HG03342 (cell line): ENCODE results near the gene ARHGAP10.
"Not testable (repeated sequence)": the region's sequence is repeated elsewhere in the genome, so short reads cannot be mapped to it uniquely, and the experiment has no call there.

Experiments
- ATAC-seq: cut with Tn5 transposase; IDR thresholded peaks from one replicate; pipeline ENCODE4 v1.9.1; 2021; ENCODE audit warnings: mild to moderate bottlenecking, moderate library complexity; ENCODE audit not compliant: unreplicated experiment

Gene ARHGAP10

GRCh38 chr4:147791341-147791740, 59.5 kb downstream of the ARHGAP10 start:
- no peak for ATAC-seq

- ATAC-seq, result no peak
Observed at GRCh38 chr4:147791865-147792264, 60.0 kb downstream of the ARHGAP10 start.

GRCh38 chr4:147793569-147794313, 61.9 kb downstream of the ARHGAP10 start:
- ATAC-seq, result peak; percentile 24

GRCh38 chr4:147794314-147794680, 62.4 kb downstream of the ARHGAP10 start:
- no peak for ATAC-seq

GRCh38 chr4:147794787-147795413, 63.0 kb downstream of the ARHGAP10 start:
- ATAC-seq, result peak; percentile 81

GRCh38 chr4:147799057-147799456, 67.2 kb downstream of the ARHGAP10 start:
- not testable (repeated sequence) for ATAC-seq

GRCh38 chr4:147799986-147800555, 68.2 kb downstream of the ARHGAP10 start:
- ATAC-seq, result peak; percentile 97

GRCh38 chr4:147801820-147802219, 69.9 kb downstream of the ARHGAP10 start:
- ATAC-seq, result no peak

GRCh38 chr4:147802346-147802745, 70.5 kb downstream of the ARHGAP10 start:
- ATAC-seq, result no peak

- ATAC-seq, result no peak
Observed at GRCh38 chr4:147805946-147806345, 74.1 kb downstream of the ARHGAP10 start.

GRCh38 chr4:147808447-147808846, 76.6 kb downstream of the ARHGAP10 start:
- no peak for ATAC-seq

GRCh38 chr4:147809211-147809610, 77.3 kb downstream of the ARHGAP10 start:
- ATAC-seq, result no peak

GRCh38 chr4:147811878-147812277, 80.0 kb downstream of the ARHGAP10 start:
- no peak for ATAC-seq

- ATAC-seq, result no peak
Observed at GRCh38 chr4:147813109-147813773, 81.4 kb downstream of the ARHGAP10 start.

- ATAC-seq, result no peak
Observed at GRCh38 chr4:147813973-147814372, 82.1 kb downstream of the ARHGAP10 start.

- no peak for ATAC-seq
Observed at GRCh38 chr4:147814376-147814775, 82.5 kb downstream of the ARHGAP10 start.

- ATAC-seq, result no peak
Observed at GRCh38 chr4:147815741-147816140, 83.9 kb downstream of the ARHGAP10 start.

GRCh38 chr4:147816382-147817254, 84.7 kb downstream of the ARHGAP10 start:
- ATAC-seq, result no peak

- no peak for ATAC-seq
Observed at GRCh38 chr4:147820975-147821374, 89.1 kb downstream of the ARHGAP10 start.

- ATAC-seq, result peak; percentile 71
Observed at GRCh38 chr4:147821555-147821954, 89.7 kb downstream of the ARHGAP10 start.

- no peak for ATAC-seq
Observed at GRCh38 chr4:147822128-147822527, 90.2 kb downstream of the ARHGAP10 start.
